ENCODE data around the gene NTMT1.

The NTMT1 gene

GRCh38 chr9:129637102-129637501, 11.1 kb downstream of the NTMT1 start:
- DNase-seq (ENCODE audit: low read depth), result no peak

GRCh38 chr9:129637673-129638439, 11.9 kb downstream of the NTMT1 start:
- DNase-seq (ENCODE audit: low read depth), result no peak

- DNase-seq (ENCODE audit: low read depth), result no peak
Observed at GRCh38 chr9:129639034-129639630, 13.2 kb downstream of the NTMT1 start.

GRCh38 chr9:129639756-129640085, 13.8 kb downstream of the NTMT1 start:
- DNase-seq (ENCODE audit: low read depth), result no peak

- no peak for DNase-seq (ENCODE audit: low read depth)
Observed at GRCh38 chr9:129640086-129640870, 14.3 kb downstream of the NTMT1 start.

GRCh38 chr9:129640871-129641749, 15.1 kb downstream of the NTMT1 start:
- DNase-seq (ENCODE audit: low read depth), result no peak

GRCh38 chr9:129641750-129642585, 16.0 kb downstream of the NTMT1 start, which contains the start of gene ASB6:
TSS of gene ASB6 (minus strand) at chr9:129642151. CDS start at chr9:129641999, 152 bp downstream.
- peak; percentile 93 for DNase-seq (ENCODE audit: low read depth)

GRCh38 chr9:129643706-129644105, 17.7 kb downstream of the NTMT1 start:
- DNase-seq (ENCODE audit: low read depth), result no peak

GRCh38 chr9:129644365-129644764, 18.4 kb downstream of the NTMT1 start:
- no peak for DNase-seq (ENCODE audit: low read depth)

GRCh38 chr9:129644902-129645301, 18.9 kb downstream of the NTMT1 start:
- no peak for DNase-seq (ENCODE audit: low read depth)

GRCh38 chr9:129646252-129646651, 20.3 kb downstream of the NTMT1 start:
- DNase-seq (ENCODE audit: low read depth), result no peak

- no peak for DNase-seq (ENCODE audit: low read depth)
Observed at GRCh38 chr9:129646654-129647053, 20.7 kb downstream of the NTMT1 start.

- DNase-seq (ENCODE audit: low read depth), result no peak
Observed at GRCh38 chr9:129647635-129648034, 21.7 kb downstream of the NTMT1 start.

GRCh38 chr9:129648092-129648763, 22.3 kb downstream of the NTMT1 start:
- no peak for DNase-seq (ENCODE audit: low read depth)

GRCh38 chr9:129648764-129649115, 22.8 kb downstream of the NTMT1 start:
- no peak for DNase-seq (ENCODE audit: low read depth)

- no peak for DNase-seq (ENCODE audit: low read depth)
Observed at GRCh38 chr9:129649726-129650679, 24.0 kb downstream of the NTMT1 start.

- DNase-seq (ENCODE audit: low read depth), result no peak
Observed at GRCh38 chr9:129650680-129651235, 24.8 kb downstream of the NTMT1 start.

- DNase-seq (ENCODE audit: low read depth), result no peak
Observed at GRCh38 chr9:129653823-129654553, 28.0 kb downstream of the NTMT1 start.
